Sigmoid colon (tissue), 7 donors: ENCODE data around the gene PLPPR3. TPM values are rescaled to one million over a fixed set of nuclear protein-coding genes. Genes with fewer than 3 reads are reported as not detected.

ENCODE experiments used
- DNase-seq: peaks from one replicate; pipeline ENCODE4 v3.0.0-alpha.2; 2019
- H3K27ac ChIP-seq, 4 donors: fragments of 200-600 bp; sonication (generic); one replicate each; pipeline ENCODE4 v1.5.1; 2016 to 2019; ENCODE audit warnings: mild to moderate bottlenecking in 1 of 4
- H3K27me3 ChIP-seq, 3 donors: fragments of 200-600 bp; sonication (generic); one replicate each; pipeline ENCODE4 v1.5.1; 2019; ENCODE audit warnings: mild to moderate bottlenecking in 1 of 3
- H3K36me3 ChIP-seq, 4 donors: fragments of 200-600 bp; sonication (generic); one replicate each; pipeline ENCODE4 v1.5.1; 2016 to 2019
- H3K4me1 ChIP-seq, 4 donors: fragments of 200-600 bp; sonication (generic); one replicate each; pipeline ENCODE4 v1.5.1; 2017 to 2019
- H3K4me3 ChIP-seq, 4 donors: fragments of 200-600 bp; sonication (generic); one replicate each; pipeline ENCODE4 v1.5.1; 2017 to 2019; ENCODE audit warnings: mild to moderate bottlenecking in 2 of 4, moderate library complexity in 1 of 4
- H3K9me3 ChIP-seq, 4 donors: fragments of 200-600 bp in 3 of 4; sonication (generic) in 3 of 4; one replicate each; pipeline versions ENCODE4 v1.5.1 to v1.6.1; 2013 to 2019
- EP300 ChIP-seq, 4 donors: sonication (generic); formaldehyde crosslinking; IDR thresholded peaks; one replicate each; pipeline ENCODE4 v1.6.1; 2017; ENCODE audit warnings: antibody characterized with exemption in 4 of 4
- POLR2A ChIP-seq, 2 donors: fragments of 450-650 bp; IDR thresholded peaks; one replicate each; pipeline ENCODE4 v1.6.1; 2016; ENCODE audit warnings: antibody characterized with exemption in 2 of 2, mild to moderate bottlenecking in 2 of 2, moderate library complexity in 2 of 2
- POLR2AphosphoS5 ChIP-seq, 4 donors: sonication (generic); formaldehyde crosslinking; IDR thresholded peaks; one replicate each; pipeline ENCODE4 v1.6.1; 2017; ENCODE audit warnings: antibody characterized with exemption in 4 of 4
- WGBS, 2 donors: extraction: QIAGEN DNeasy Blood & Tissue Kit; methylation state at CpG; one replicate each; pipeline ENCODE4 v1.1.7; 2013; 5-methylcytosine and 5-hydroxymethylcytosine counted together
- intact Hi-C: fragments of 100-400 bp; cut with DNase I; formaldehyde crosslinking; loops from one replicate; pipeline ENCODE4 v1.15.1; 2023
- polyA plus RNA-seq, 3 donors: library from polyadenylated mRNA; stranded (reverse); fragments of 200-250 nt; gene quantifications; one replicate each; pipeline ENCODE4 v1.2.3, GENCODE V29; 2013
- total RNA-seq, 4 donors: library from RNA; depleted of rRNA; stranded (reverse); fragments of >200 nt; gene quantifications; one replicate each; pipeline ENCODE4 v1.1.0, GENCODE V29; 2016
- TF ChIP-seq, protein P1 (sequence below), 4 experiments: fragments of 450-650 bp in 3 of 4; fragments of 200-600 bp in 1 of 4; IDR thresholded peaks; one replicate each; pipeline ENCODE4 v1.5.1; 2016 to 2019; ENCODE audit warnings: antibody characterized with exemption in 4 of 4, mild to moderate bottlenecking in 3 of 4, moderate library complexity in 2 of 4
- donor health status: healthy with polysubstance abuse.
- donor health status: Bipolar disorder and iron deficiency.
- donor health status: healthy.

The PLPPR3 gene
- total and polyA plus RNA-seq, 7 donors: 0.07 TPM; not detected in 6

GRCh38 chr19:772730-773436, 48.9 kb downstream of the PLPPR3 start:
- Histone ChIP-seq H3K4me3 (no peak overlapping the region), H3K9me3 (no peaks in the 10 kb centered on the region), H3K27me3 (peaks cover 0 to 16% (median 5%) of the 10 kb centered on the region in 3 donors), H3K36me3 (no peaks in the 10 kb centered on the region), H3K4me1 (no peaks in the 10 kb centered on the region), H3K27ac (no peak overlapping the region)
- intact Hi-C loops: loop anchor here (5.0 kb wide), 1 partner anchor 84 kb away; the partner anchor contains the start of gene CFD
- TF ChIP-seq POLR2AphosphoS5 (IDR thresholded peaks at IDR 0.05) (no peak), POLR2A (IDR thresholded peaks at IDR 0.05) (no peak), EP300 (IDR thresholded peaks at IDR 0.05) (no peak)
- TF ChIP-seq, protein P1, sequence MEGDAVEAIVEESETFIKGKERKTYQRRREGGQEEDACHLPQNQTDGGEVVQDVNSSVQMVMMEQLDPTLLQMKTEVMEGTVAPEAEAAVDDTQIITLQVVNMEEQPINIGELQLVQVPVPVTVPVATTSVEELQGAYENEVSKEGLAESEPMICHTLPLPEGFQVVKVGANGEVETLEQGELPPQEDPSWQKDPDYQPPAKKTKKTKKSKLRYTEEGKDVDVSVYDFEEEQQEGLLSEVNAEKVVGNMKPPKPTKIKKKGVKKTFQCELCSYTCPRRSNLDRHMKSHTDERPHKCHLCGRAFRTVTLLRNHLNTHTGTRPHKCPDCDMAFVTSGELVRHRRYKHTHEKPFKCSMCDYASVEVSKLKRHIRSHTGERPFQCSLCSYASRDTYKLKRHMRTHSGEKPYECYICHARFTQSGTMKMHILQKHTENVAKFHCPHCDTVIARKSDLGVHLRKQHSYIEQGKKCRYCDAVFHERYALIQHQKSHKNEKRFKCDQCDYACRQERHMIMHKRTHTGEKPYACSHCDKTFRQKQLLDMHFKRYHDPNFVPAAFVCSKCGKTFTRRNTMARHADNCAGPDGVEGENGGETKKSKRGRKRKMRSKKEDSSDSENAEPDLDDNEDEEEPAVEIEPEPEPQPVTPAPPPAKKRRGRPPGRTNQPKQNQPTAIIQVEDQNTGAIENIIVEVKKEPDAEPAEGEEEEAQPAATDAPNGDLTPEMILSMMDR (IDR thresholded peaks at IDR 0.05): no peak
- WGBS, 2 donors: 81 to 83% methylated on average over 18 of the region's 18 CpGs
- DNase-seq: no peak

DNA sequence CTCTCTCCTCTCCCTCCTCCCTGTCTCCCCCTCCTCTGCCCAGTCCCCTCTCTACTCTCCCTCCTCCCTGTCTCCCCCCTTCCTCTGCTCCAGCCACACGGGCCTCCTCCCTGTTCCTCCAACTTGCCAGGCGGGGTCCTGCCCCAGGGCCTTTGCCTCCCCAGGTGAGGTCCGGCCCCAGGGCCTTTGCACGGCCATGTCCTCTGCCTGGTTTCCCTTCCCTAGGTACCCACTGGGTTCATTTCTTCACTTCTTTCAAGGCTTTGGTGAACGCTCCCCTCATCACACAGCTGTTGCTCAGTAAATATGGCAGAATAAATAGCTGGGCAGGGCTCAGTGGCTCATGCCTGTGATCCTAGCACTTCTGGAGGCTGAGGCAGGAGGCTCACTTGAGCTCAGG, 49.7 kb downstream of the PLPPR3 start:
- Histone ChIP-seq H3K4me3 (no peak overlapping the region), H3K27ac (no peak overlapping the region), H3K4me1 (no peaks in the 10 kb centered on the region), H3K27me3 (peaks cover 0 to 14% (median 5%) of the 10 kb centered on the region in 3 donors), H3K9me3 (no peaks in the 10 kb centered on the region), H3K36me3 (no peaks in the 10 kb centered on the region)
- DNase-seq: no peak
- TF ChIP-seq POLR2A (IDR thresholded peaks at IDR 0.05): no peak
- TF ChIP-seq, protein P1 (IDR thresholded peaks at IDR 0.05): no peak
- TF ChIP-seq POLR2AphosphoS5 (IDR thresholded peaks at IDR 0.05): no peak
- no peak for TF ChIP-seq EP300 (IDR thresholded peaks at IDR 0.05)
- intact Hi-C loops: loop anchor here (5.0 kb wide), 1 partner anchor 85 kb away; the partner anchor contains the start of gene CFD
- WGBS, 2 donors: 72 to 84% methylated on average over 5 of the region's 5 CpGs

DNA sequence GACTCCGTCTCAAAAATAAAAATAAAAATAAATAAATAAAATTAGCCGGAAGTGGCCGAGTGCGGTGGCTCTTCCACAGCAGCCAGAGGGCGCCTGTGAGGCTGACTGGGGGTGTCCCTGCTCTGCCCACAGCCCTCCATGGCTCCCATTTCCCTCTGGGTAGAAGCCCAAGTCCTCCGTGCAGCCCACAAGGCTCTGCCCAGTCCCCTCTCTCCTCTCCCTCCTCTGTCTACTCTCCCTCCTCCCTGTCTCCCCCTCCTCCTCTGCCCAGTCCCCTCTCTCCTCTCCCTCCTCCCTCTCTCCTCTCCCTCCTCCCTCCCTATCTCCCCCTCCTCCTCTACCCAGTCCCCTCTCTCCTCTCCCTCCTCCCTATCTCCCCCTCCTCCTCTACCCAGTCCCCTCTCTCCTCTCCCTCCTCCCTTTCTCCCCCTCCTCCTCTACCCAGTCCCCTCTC, 50.4 kb downstream of the PLPPR3 start:
- no peak for DNase-seq
- WGBS, 2 donors: 11 to 25% methylated on average over 6 of the region's 6 CpGs
- H3K4me1 ChIP-seq: no peaks in the 10 kb centered on the region
- peaks cover 0 to 14% (median 5%) of the 10 kb centered on the region in 3 donors for H3K27me3 ChIP-seq
- H3K27ac ChIP-seq: no peak overlapping the region
- intact Hi-C loops: loop anchor here (2.0 to 5.0 kb wide), 2 partner anchors 86 to 149 kb away; partner anchors contain the start of gene CFD
- TF ChIP-seq POLR2A (IDR thresholded peaks at IDR 0.05): no peak
- TF ChIP-seq EP300 (IDR thresholded peaks at IDR 0.05): no peak
- TF ChIP-seq POLR2AphosphoS5 (IDR thresholded peaks at IDR 0.05): no peak
- TF ChIP-seq, protein P1 (IDR thresholded peaks at IDR 0.05): no peak
- no peaks in the 10 kb centered on the region for H3K36me3 ChIP-seq
- no peaks in the 10 kb centered on the region for H3K9me3 ChIP-seq
- no peak overlapping the region for H3K4me3 ChIP-seq

DNA sequence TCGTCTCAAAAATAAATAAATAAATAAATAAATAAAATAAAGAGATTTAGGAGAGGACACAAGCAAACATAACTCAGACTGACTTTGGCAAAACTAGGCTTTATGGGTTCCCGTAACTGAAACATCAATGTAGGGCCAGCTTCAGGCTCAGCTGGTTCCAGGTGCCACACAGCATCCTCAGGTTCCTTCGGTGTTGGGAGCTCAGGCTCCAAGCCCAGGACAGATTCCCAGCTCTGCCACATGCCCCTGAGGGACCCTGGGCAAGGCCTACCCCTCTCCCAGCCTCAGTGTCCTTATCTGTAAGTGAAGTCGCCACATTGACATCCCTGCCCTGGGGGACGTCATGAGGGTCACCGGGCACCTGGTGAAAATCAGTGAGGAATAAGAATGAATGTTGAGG, 52.1 kb downstream of the PLPPR3 start:
- 70 to 82% methylated on average over 6 of the region's 6 CpGs for WGBS, 2 donors
- Histone ChIP-seq H3K27ac (no peak overlapping the region), H3K9me3 (no peaks in the 10 kb centered on the region), H3K4me1 (no peaks in the 10 kb centered on the region), H3K36me3 (no peaks in the 10 kb centered on the region), H3K27me3 (peaks cover 0 to 14% (median 5%) of the 10 kb centered on the region in 3 donors), H3K4me3 (no peak overlapping the region)
- no peak for TF ChIP-seq EP300 (IDR thresholded peaks at IDR 0.05)
- TF ChIP-seq, protein P1 (IDR thresholded peaks at IDR 0.05): no peak
- DNase-seq: no peak
- intact Hi-C loops: loop anchor here (2.0 to 5.0 kb wide), 3 partner anchors 88 to 213 kb away; partner anchors contain the start of genes CFD and WDR18
